Endothelial cell of umbilical vein (primary cell): ENCODE data around the gene ZNF438.

Experiments
- EZH2 ChIP-seq: IDR thresholded peaks from 2 replicates; pipeline ENCODE4 v1.6.1; 2012; ENCODE audit warnings: borderline replicate concordance, low read depth, mild to moderate bottlenecking, moderate library complexity, low read length, inconsistent platforms; ENCODE audit not compliant: severe bottlenecking
- FOS ChIP-seq: IDR thresholded peaks from 2 replicates; pipeline ENCODE4 v1.6.1; 2011; ENCODE audit warnings: mild to moderate bottlenecking, low read length, moderate library complexity, borderline replicate concordance; ENCODE audit not compliant: insufficient read depth
- GATA2 ChIP-seq: IDR thresholded peaks from 2 replicates; pipeline ENCODE4 v1.7.0; 2011; ENCODE audit warnings: low read depth, mild to moderate bottlenecking, moderate library complexity, mixed read lengths, low read length; ENCODE audit not compliant: insufficient read length, insufficient read depth
- JUN ChIP-seq: IDR thresholded peaks from 2 replicates; pipeline ENCODE4 v1.6.1; 2011; ENCODE audit warnings: borderline replicate concordance, low read depth; ENCODE audit not compliant: insufficient read length, insufficient read depth
- MYC ChIP-seq: IDR thresholded peaks from one replicate; pipeline ENCODE4 v1.6.1; 2011; ENCODE audit warnings: mild to moderate bottlenecking, low read depth, low read length
- POLR2A ChIP-seq: IDR thresholded peaks from 2 replicates; pipeline ENCODE4 v1.6.1; 2012; ENCODE audit warnings: low read depth, mild to moderate bottlenecking, control low read depth, low read length
- POLR2AphosphoS5 ChIP-seq: IDR thresholded peaks from 2 replicates; pipeline ENCODE4 v1.6.1; 2012; ENCODE audit warnings: low read depth, mild to moderate bottlenecking, control low read depth, low read length, moderate library complexity; ENCODE audit not compliant: insufficient read depth
- TF ChIP-seq, protein P1 (sequence below): IDR thresholded peaks from 2 replicates; pipeline ENCODE4 v1.6.1; 2011; ENCODE audit not compliant: insufficient read depth, insufficient read length
- TF ChIP-seq, protein P2 (sequence below), 2 donors: IDR thresholded peaks; 1 replicate in 1 of 2; 2 replicates in 1 of 2; pipeline ENCODE4 v1.5.1; 2011; ENCODE audit warnings: low read length in 2 of 2, mild to moderate bottlenecking in 2 of 2, moderate library complexity in 2 of 2, control low read depth in 1 of 2, inconsistent platforms in 1 of 2, low read depth in 1 of 2; ENCODE audit not compliant: insufficient read depth in 1 of 2; ENCODE audit errors: extremely low read depth in 1 of 2

DNA sequence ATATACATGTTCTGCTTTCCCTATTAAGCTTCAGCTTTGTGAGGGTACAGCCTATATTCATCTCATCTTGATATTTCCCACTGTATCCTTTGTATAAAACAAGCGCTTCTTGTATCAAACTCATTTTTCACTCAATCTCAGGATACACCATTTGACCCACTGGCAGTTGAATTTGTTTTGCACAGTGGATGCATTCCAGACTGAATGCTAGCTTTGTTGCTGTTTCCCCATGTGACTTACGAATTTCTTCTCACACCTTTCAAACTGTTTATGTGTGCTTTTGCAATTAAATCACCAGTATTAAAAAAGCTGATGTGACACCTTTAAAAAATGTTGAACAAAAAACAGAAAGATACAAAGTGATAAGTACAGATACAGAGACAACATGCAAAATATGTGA lies 180.9 kb downstream of the ZNF438 start:
- TF ChIP-seq, protein P1, sequence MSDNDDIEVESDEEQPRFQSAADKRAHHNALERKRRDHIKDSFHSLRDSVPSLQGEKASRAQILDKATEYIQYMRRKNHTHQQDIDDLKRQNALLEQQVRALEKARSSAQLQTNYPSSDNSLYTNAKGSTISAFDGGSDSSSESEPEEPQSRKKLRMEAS, result no peak
- TF ChIP-seq, protein P2, sequence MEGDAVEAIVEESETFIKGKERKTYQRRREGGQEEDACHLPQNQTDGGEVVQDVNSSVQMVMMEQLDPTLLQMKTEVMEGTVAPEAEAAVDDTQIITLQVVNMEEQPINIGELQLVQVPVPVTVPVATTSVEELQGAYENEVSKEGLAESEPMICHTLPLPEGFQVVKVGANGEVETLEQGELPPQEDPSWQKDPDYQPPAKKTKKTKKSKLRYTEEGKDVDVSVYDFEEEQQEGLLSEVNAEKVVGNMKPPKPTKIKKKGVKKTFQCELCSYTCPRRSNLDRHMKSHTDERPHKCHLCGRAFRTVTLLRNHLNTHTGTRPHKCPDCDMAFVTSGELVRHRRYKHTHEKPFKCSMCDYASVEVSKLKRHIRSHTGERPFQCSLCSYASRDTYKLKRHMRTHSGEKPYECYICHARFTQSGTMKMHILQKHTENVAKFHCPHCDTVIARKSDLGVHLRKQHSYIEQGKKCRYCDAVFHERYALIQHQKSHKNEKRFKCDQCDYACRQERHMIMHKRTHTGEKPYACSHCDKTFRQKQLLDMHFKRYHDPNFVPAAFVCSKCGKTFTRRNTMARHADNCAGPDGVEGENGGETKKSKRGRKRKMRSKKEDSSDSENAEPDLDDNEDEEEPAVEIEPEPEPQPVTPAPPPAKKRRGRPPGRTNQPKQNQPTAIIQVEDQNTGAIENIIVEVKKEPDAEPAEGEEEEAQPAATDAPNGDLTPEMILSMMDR (IDR thresholded peaks at IDR 0.05; ENCODE audit: extremely low read depth in 1 of 2, insufficient read depth in 1 of 2, low read depth in 1 of 2, low read length in 2 of 2), result no peak
- no peak for TF ChIP-seq EZH2
- TF ChIP-seq POLR2A, result no peak
- TF ChIP-seq FOS, result no peak
- TF ChIP-seq POLR2AphosphoS5, result no peak
- TF ChIP-seq MYC, result no peak
- no peak for TF ChIP-seq JUN
- no peak for TF ChIP-seq GATA2
